Measurements from ENCODE around the gene CHTOP. TPM values are rescaled to one million over a fixed set of nuclear protein-coding genes. Genes with fewer than 3 reads are reported as not detected.
"Not testable (repeated sequence)": the region's sequence is repeated elsewhere in the genome, so short reads cannot be mapped to it uniquely, and the experiment has no call there.

The CHTOP gene
- total and polyA plus RNA-seq, 2 of the 13 experiments (the other 11 are each of a cell fraction or from before 2014, with no cell fraction given): 38.0 to 51.9 TPM

GRCh38 chr1:153639280-153639679, 5.4 kb downstream of the CHTOP start:
- POLR2A ChIA-PET: interaction anchor here (0.5 to 3.6 kb wide), 3 partner anchors 12 to 348 kb away, joined by 3 to 16 read pairs (median 3); partner anchors contain the start of genes S100A1 and S100A13
- TF ChIP-seq MED13 (CRISPR knock-in tag; IDR thresholded peaks at IDR 0.05): no peak
- no peak for TF ChIP-seq KDM5B (CRISPR knock-in tag; IDR thresholded peaks at IDR 0.05; ENCODE audit: borderline replicate concordance)
- TF ChIP-seq E2F1 (CRISPR knock-in tag; IDR thresholded peaks at IDR 0.05): no peak
- TF ChIP-seq MYC (CRISPR knock-in tag; IDR thresholded peaks at IDR 0.05; ENCODE audit: borderline replicate concordance): no peak
- no peak for TF ChIP-seq GATA4 (IDR thresholded peaks at IDR 0.05; ENCODE audit: borderline replicate concordance, low read depth)
- FAIRE-seq: no peak
- BruUV-seq (replicated peaks): no TSS peak
- Histone ChIP-seq H3K27ac (ENCODE audit: extremely low read length, insufficient read depth, low read length) (no peak overlapping the region), H3K4me2 (ENCODE audit: low read depth, low read length) (no peak overlapping the region), H3K79me2 (ENCODE audit: insufficient read depth, low read length) (peaks cover 34% of the 10 kb centered on the region), H3K9ac (ENCODE audit: insufficient read depth, low read depth, low read length) (no peak overlapping the region), H2AFZ (ENCODE audit: low read length) (no peak overlapping the region), H3K9me3 (ENCODE audit: low read length) (no peaks in the 10 kb centered on the region), H3K27me3 (ENCODE audit: control insufficient read depth in 1 of 2, insufficient read depth in 2 of 2, low read length in 2 of 2) (no peaks in the 10 kb centered on the region), H3K4me3 (replicated peaks in 1 of 3; ENCODE audit: insufficient read depth in 1 of 3, low read depth in 2 of 3, low read length in 3 of 3) (no peak overlapping the region), H3K36me3 (replicated peaks in 1 of 2; ENCODE audit: control insufficient read depth in 1 of 2, insufficient read depth in 2 of 2, low read length in 2 of 2) (peaks cover 23 to 82% of the 10 kb centered on the region in 2 experiments), H4K20me1 (ENCODE audit: insufficient read depth, low read length) (peaks cover 13% of the 10 kb centered on the region), H3K4me1 (ENCODE audit: insufficient read depth, low read length) (peaks cover 30% of the 10 kb centered on the region)
- WGBS (ENCODE audit: low lambda C conversion rate): 94% methylated on average over 3 of the region's 3 CpGs
- in situ Hi-C loops (cut with HindIII; ENCODE audit: extremely low pct_ligation_motif_present, low pct_unique_long_range_greater_than_20kb) (no loop called here), intact Hi-C loops (cut with micrococcal nuclease; ENCODE audit: unreplicated experiment) (no loop called here)
- ATAC-seq: no peak
- CTCF ChIA-PET (ENCODE audit: low intra/inter-chr PET ratio, low total read pairs): no interaction called here
- no peak for DNase-seq (ENCODE audit: low spot score)

GRCh38 chr1:153640213-153640612, 6.3 kb downstream of the CHTOP start:
- intact Hi-C loops (cut with micrococcal nuclease; ENCODE audit: unreplicated experiment); BruUV-seq (replicated peaks); H3K27me3 ChIP-seq (ENCODE audit: control insufficient read depth in 1 of 2, insufficient read depth in 2 of 2, low read length in 2 of 2); H3K4me2 ChIP-seq (ENCODE audit: low read depth, low read length); H3K27ac ChIP-seq (ENCODE audit: extremely low read length, insufficient read depth, low read length); H3K9me3 ChIP-seq (ENCODE audit: low read length); CTCF ChIA-PET (ENCODE audit: low intra/inter-chr PET ratio, low total read pairs); in situ Hi-C loops (cut with HindIII; ENCODE audit: extremely low pct_ligation_motif_present, low pct_unique_long_range_greater_than_20kb); ATAC-seq; H3K9ac ChIP-seq (ENCODE audit: insufficient read depth, low read depth, low read length); DNase-seq (ENCODE audit: low spot score); FAIRE-seq; H2AFZ ChIP-seq (ENCODE audit: low read length); H3K4me3 ChIP-seq (replicated peaks in 1 of 3; ENCODE audit: insufficient read depth in 1 of 3, low read depth in 2 of 3, low read length in 3 of 3); H4K20me1 ChIP-seq (ENCODE audit: insufficient read depth, low read length): not testable (repeated sequence)
- H3K4me1 ChIP-seq (ENCODE audit: insufficient read depth, low read length): peaks cover 30% of the 10 kb centered on the region
- H3K79me2 ChIP-seq (ENCODE audit: insufficient read depth, low read length): peaks cover 26% of the 10 kb centered on the region
- POLR2A ChIA-PET: interaction anchor here (0.6 to 3.6 kb wide), 4 partner anchors 9 to 968 kb away, joined by 3 to 16 read pairs (median 4); partner anchors contain the start of genes S100A1 and S100A13
- 100% methylated on average over 4 of the region's 5 CpGs for WGBS (ENCODE audit: low lambda C conversion rate)
- peaks cover 27 to 91% of the 10 kb centered on the region in 2 experiments for H3K36me3 ChIP-seq (replicated peaks in 1 of 2; ENCODE audit: control insufficient read depth in 1 of 2, insufficient read depth in 2 of 2, low read length in 2 of 2)

All from HepG2 (cell line).